KMS-11 (cell line): Measurements from ENCODE around the gene CD302.

Source experiments
- H2AFZ ChIP-seq: fragments of 200-600 bp; sonication (generic); 2 replicates; pipeline ENCODE4 v1.6.1; 2016; ENCODE audit warnings: antibody characterized with exemption, mixed run types, low read depth
- H3K27ac ChIP-seq: fragments of 200-600 bp; sonication (generic); 2 replicates; pipeline ENCODE4 v1.6.1; 2016; ENCODE audit warnings: mild to moderate bottlenecking, mixed run types
- H3K27me3 ChIP-seq: fragments of 200-600 bp; sonication (generic); 2 replicates; pipeline ENCODE4 v1.6.1; 2017; ENCODE audit warnings: mild to moderate bottlenecking, low read depth, mixed run types, moderate library complexity; ENCODE audit not compliant: insufficient read depth
- H3K36me3 ChIP-seq: fragments of 200-600 bp; sonication (generic); 2 replicates; pipeline ENCODE4 v1.6.1; 2017; ENCODE audit warnings: mild to moderate bottlenecking, mixed run types; ENCODE audit not compliant: insufficient read depth
- H3K4me1 ChIP-seq: fragments of 200-600 bp; sonication (generic); 2 replicates; pipeline ENCODE4 v1.6.1; 2016; ENCODE audit warnings: mild to moderate bottlenecking, low read depth, mixed run types; ENCODE audit not compliant: poor library complexity, severe bottlenecking
- H3K4me2 ChIP-seq: fragments of 200-600 bp; sonication (generic); 2 replicates; pipeline ENCODE4 v1.7.0; 2016; ENCODE audit warnings: mild to moderate bottlenecking, mixed run types
- H3K4me3 ChIP-seq: fragments of 200-600 bp; sonication (generic); IDR thresholded peaks from 2 replicates; pipeline ENCODE4 v1.6.1; 2017; ENCODE audit warnings: low read depth, low read length, mixed read lengths; ENCODE audit not compliant: insufficient read depth
- H3K79me2 ChIP-seq: fragments of 200-600 bp; sonication (generic); 2 replicates; pipeline ENCODE4 v1.6.1; 2016; ENCODE audit warnings: low read depth, mixed run types; ENCODE audit not compliant: insufficient read depth
- H3K9ac ChIP-seq: fragments of 200-600 bp; sonication (generic); 2 replicates; pipeline ENCODE4 v1.6.1; 2016; ENCODE audit warnings: mild to moderate bottlenecking, mixed run types
- H4K20me1 ChIP-seq: fragments of 200-600 bp; sonication (generic); 2 replicates; pipeline ENCODE4 v1.6.1; 2016; ENCODE audit warnings: mild to moderate bottlenecking, mixed run types; ENCODE audit not compliant: insufficient read depth
- TF ChIP-seq, protein P1 (sequence below): fragments of 200-600 bp; sonication (generic); conservative IDR thresholded peaks from 2 replicates; pipeline ENCODE4 v1.6.1; 2017; ENCODE audit warnings: low read depth, mild to moderate bottlenecking, antibody characterized with exemption, low read length, moderate library complexity, mixed read lengths

The CD302 gene, protein sequence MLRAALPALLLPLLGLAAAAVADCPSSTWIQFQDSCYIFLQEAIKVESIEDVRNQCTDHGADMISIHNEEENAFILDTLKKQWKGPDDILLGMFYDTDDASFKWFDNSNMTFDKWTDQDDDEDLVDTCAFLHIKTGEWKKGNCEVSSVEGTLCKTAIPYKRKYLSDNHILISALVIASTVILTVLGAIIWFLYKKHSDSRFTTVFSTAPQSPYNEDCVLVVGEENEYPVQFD

DNA sequence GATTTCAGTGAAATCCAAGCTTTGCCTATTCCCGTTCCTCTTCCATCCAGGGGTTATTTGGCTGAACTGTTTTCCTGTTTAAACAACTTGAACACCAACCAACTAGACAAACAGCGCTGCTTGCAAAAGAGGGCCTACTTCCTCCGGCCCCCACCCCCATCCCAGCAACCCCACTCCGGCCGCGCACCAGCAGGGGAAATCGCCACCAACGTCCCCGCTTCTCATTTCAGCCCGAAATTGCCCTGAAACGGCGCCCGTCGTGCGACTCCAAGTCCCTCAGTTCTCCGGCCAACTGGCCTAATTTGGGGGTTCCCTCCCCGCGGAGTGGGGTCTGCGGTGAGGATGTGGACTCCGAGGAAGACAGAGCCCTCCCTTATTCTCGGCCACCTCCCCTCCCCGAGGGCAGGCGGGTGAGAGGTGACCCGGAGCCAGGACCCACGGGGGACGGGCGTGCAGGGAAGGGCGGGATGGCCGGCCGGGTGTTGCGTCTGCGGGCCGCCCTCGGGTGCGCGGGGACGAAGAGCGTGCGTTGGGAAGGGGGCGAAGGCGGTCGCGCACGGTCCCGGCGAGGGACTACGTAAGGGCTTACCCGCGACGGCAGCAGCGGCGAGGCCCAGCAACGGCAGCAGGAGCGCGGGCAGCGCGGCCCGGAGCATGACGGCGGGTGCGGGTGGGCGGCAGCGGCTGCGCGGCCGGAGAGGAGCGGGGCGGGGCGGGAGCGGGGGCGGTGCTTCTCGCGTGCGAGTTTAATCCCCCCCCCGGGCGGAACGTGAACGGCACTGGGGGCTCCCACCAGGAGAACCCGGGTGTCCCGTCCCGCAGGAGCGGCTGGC, at the start of gene CD302:
Gene CD302, minus strand, starts transcription at position 666 of the 833 bp plus-strand sequence. Its CDS starts 10 bp downstream, at position 656.
- H3K4me1 ChIP-seq, result no peaks in the 10 kb centered on the region
- H3K36me3 ChIP-seq, result no peaks in the 10 kb centered on the region
- H3K27ac ChIP-seq, result no peak within 1 kb of the TSS
- TF ChIP-seq, protein P1, sequence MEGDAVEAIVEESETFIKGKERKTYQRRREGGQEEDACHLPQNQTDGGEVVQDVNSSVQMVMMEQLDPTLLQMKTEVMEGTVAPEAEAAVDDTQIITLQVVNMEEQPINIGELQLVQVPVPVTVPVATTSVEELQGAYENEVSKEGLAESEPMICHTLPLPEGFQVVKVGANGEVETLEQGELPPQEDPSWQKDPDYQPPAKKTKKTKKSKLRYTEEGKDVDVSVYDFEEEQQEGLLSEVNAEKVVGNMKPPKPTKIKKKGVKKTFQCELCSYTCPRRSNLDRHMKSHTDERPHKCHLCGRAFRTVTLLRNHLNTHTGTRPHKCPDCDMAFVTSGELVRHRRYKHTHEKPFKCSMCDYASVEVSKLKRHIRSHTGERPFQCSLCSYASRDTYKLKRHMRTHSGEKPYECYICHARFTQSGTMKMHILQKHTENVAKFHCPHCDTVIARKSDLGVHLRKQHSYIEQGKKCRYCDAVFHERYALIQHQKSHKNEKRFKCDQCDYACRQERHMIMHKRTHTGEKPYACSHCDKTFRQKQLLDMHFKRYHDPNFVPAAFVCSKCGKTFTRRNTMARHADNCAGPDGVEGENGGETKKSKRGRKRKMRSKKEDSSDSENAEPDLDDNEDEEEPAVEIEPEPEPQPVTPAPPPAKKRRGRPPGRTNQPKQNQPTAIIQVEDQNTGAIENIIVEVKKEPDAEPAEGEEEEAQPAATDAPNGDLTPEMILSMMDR, result no peak
- no peak within 1 kb of the TSS for H3K4me3 ChIP-seq
- no peak within 1 kb of the TSS for H2AFZ ChIP-seq
- H3K9ac ChIP-seq, result no peak within 1 kb of the TSS
- no peaks in the 10 kb centered on the region for H3K79me2 ChIP-seq
- no peaks in the 10 kb centered on the region for H4K20me1 ChIP-seq
- H3K4me2 ChIP-seq, result no peak within 1 kb of the TSS
- H3K27me3 ChIP-seq, result no peaks in the 10 kb centered on the region

DNA sequence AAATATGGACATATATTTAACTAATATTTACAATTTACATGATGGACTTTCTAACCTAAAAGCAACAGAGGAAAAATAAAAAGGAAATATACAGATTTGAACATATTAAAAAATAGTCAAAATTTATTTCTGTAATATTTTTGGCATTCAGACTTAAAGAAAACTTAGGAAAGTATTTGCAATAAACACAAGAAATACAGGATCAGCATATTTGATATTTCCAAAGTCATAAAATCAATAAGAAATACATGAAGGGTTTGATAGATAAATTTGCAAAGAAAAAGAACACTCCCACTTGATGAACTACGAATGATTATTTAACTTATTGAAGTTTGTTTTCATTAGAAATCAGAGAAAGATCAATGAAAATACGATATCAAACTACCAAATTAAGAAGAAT, 48.6 kb upstream of the CD302 start:
- Histone ChIP-seq H3K79me2 (no peaks in the 10 kb centered on the region), H3K27ac (no peak overlapping the region), H2AFZ (no peak overlapping the region), H3K9ac (no peak overlapping the region), H3K4me3 (no peak overlapping the region), H3K27me3 (no peaks in the 10 kb centered on the region), H3K36me3 (no peaks in the 10 kb centered on the region; the same call in 1 of the 2 replicates), H3K4me1 (no peaks in the 10 kb centered on the region), H3K4me2 (no peak overlapping the region), H4K20me1 (no peaks in the 10 kb centered on the region)
- TF ChIP-seq, protein P1, result no peak

DNA sequence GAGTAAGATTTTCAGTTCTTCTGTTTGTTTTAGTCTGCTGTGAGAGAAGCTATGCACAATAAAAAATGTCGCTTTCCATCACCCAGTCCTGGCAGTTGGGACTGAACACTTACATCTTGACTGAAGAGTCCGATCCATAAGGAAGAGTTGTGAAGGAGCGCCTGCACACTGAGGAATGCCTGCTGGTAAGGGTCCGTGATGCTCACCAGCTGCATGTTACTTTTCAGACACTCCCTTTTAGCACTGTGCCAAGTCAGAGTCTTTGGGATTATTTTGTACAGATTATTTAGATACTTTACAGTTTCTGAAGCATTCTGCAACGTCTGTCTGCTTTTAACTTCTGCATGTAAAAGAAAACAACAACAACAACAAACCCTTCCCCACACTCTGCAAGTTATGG, 42.6 kb upstream of the CD302 start:
- no peak overlapping the region for H2AFZ ChIP-seq

DNA sequence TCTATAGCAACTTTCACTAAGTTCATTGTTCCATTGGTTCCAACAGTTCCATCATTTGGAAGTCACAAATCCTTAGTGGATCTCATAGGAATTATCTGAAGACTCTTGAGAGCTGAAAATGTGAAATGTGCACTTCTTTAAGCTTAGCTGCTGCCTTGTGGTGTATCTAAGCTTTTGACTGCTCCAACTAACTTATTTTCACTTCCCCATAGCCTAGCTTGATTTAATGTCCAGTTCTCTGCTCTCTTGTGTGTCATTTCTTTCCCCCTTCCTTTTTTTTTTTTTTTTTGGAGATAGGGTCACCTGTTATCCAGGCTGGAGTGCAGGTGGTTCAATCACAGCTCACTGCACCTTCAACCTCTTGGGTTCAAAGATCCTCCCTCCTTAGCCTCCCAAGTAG, 34.9 kb upstream of the CD302 start:
- Histone ChIP-seq H4K20me1 (no peaks in the 10 kb centered on the region), H3K4me3 (no peak overlapping the region), H3K36me3 (no peaks in the 10 kb centered on the region), H3K27me3 (no peaks in the 10 kb centered on the region), H3K79me2 (no peaks in the 10 kb centered on the region), H3K9ac (no peak overlapping the region), H2AFZ (no peak overlapping the region), H3K4me2 (no peak overlapping the region), H3K27ac (no peak overlapping the region), H3K4me1 (no peaks in the 10 kb centered on the region)
- TF ChIP-seq, protein P1, result no peak

More for the DNA sequence above, 42.6 kb upstream of the CD302 start:
- Histone ChIP-seq H4K20me1 (no peaks in the 10 kb centered on the region), H3K4me1 (no peaks in the 10 kb centered on the region), H3K79me2 (no peaks in the 10 kb centered on the region), H3K27me3 (no peaks in the 10 kb centered on the region), H3K9ac (no peak overlapping the region), H3K4me3 (no peak overlapping the region), H3K36me3 (no peaks in the 10 kb centered on the region), H3K27ac (no peak overlapping the region), H3K4me2 (no peak overlapping the region)
- TF ChIP-seq, protein P1, result no peak
